IPS-18c (cell line): ENCODE measurements around the gene PRDM4.
A peak's percentile ranks its signal among the peaks of the same experiment; 100 is the strongest.
"Not testable (repeated sequence)": the region's sequence is repeated elsewhere in the genome, so short reads cannot be mapped to it uniquely, and the experiment has no call there.

ENCODE experiments used
- H3K4me3 ChIP-seq: 2 replicates; pipeline ENCODE4 v1.7.0; 2013; ENCODE audit warnings: low read depth, mild to moderate bottlenecking, low read length, moderate library complexity; ENCODE audit not compliant: insufficient read depth
- H3K9me3 ChIP-seq: one replicate; pipeline ENCODE4 v1.6.1; 2013; ENCODE audit warnings: mild to moderate bottlenecking, low read length, moderate library complexity; ENCODE audit not compliant: control insufficient read depth, insufficient read depth

The PRDM4 gene

GRCh38 chr12:107730618-107731341 lies 30.2 kb downstream of the PRDM4 start:
- no peak overlapping the region for H3K4me3 ChIP-seq
- no peaks in the 10 kb centered on the region for H3K9me3 ChIP-seq

- H3K9me3 ChIP-seq, H3K4me3 ChIP-seq: not testable (repeated sequence)
Measured at GRCh38 chr12:107727742-107728141, 33.2 kb downstream of the PRDM4 start.

GRCh38 chr12:107727327-107727726 lies 33.6 kb downstream of the PRDM4 start:
- not testable (repeated sequence) for H3K9me3 ChIP-seq

GRCh38 chr12:107718606-107719005 lies 42.3 kb downstream of the PRDM4 start:
- H3K4me3 ChIP-seq, result no peak overlapping the region
- no peaks in the 10 kb centered on the region for H3K9me3 ChIP-seq

More at GRCh38 chr12:107727327-107727726, 33.6 kb downstream of the PRDM4 start:
- H3K4me3 ChIP-seq, result not testable (repeated sequence)

GRCh38 chr12:107715780-107716179 lies 45.2 kb downstream of the PRDM4 start:
- no peaks in the 10 kb centered on the region for H3K9me3 ChIP-seq
- no peak overlapping the region for H3K4me3 ChIP-seq

GRCh38 chr12:107705522-107705921 lies 55.4 kb downstream of the PRDM4 start:
- not testable (repeated sequence) for H3K4me3 ChIP-seq, H3K9me3 ChIP-seq

GRCh38 chr12:107704041-107704440 lies 56.9 kb downstream of the PRDM4 start:
- H3K4me3 ChIP-seq, result no peak overlapping the region

GRCh38 chr12:107702106-107702505 lies 58.8 kb downstream of the PRDM4 start:
- Histone ChIP-seq H3K9me3 (no peaks in the 10 kb centered on the region), H3K4me3 (no peak overlapping the region)

More at GRCh38 chr12:107704041-107704440, 56.9 kb downstream of the PRDM4 start:
- no peaks in the 10 kb centered on the region for H3K9me3 ChIP-seq

- H3K4me3 ChIP-seq, H3K9me3 ChIP-seq: not testable (repeated sequence)
Measured at GRCh38 chr12:107695772-107696171, 65.2 kb downstream of the PRDM4 start.

- Histone ChIP-seq H3K9me3 (peaks cover 2% of the 10 kb centered on the region), H3K4me3 (peak within 1 kb of the TSS; percentile 100)
Measured at GRCh38 chr12:107685360-107686248, 75.3 kb downstream of the PRDM4 start, which contains the start of gene PWP1. PWP1 (plus strand) TSS chr12:107685799; CDS start chr12:107685900, 101 bp downstream.

GRCh38 chr12:107684990-107685359 lies 76.0 kb downstream of the PRDM4 start:
- peak overlapping the region; percentile 100; the same call in 1 of the 2 replicates for H3K4me3 ChIP-seq
- H3K9me3 ChIP-seq, result peaks cover 1% of the 10 kb centered on the region

- H3K4me3 ChIP-seq, result no peak overlapping the region
- no peaks in the 10 kb centered on the region for H3K9me3 ChIP-seq
Measured at GRCh38 chr12:107684029-107684795, 76.7 kb downstream of the PRDM4 start.
